CD14-positive monocyte (primary cell): ENCODE results near the gene SCFD1. TPM values are rescaled to one million over a fixed set of nuclear protein-coding genes. Genes with fewer than 3 reads are reported as not detected.

Experiments used
- DNase-seq, 3 donors: peaks; one replicate each; pipeline ENCODE4 v3.0.0-alpha.2; 2011 to 2022
- H2AFZ ChIP-seq: 2 replicates; pipeline ENCODE4 v1.6.0; 2012; ENCODE audit warnings: mild to moderate bottlenecking, low read depth, low read length, inconsistent platforms; ENCODE audit not compliant: insufficient read depth, poor library complexity, severe bottlenecking
- H3K27ac ChIP-seq, 2 donors: 1 replicate in 1 of 2; 2 replicates in 1 of 2; pipeline ENCODE4 v1.5.1; 2012 to 2013; ENCODE audit warnings: low read length in 2 of 2, control low read depth in 1 of 2, inconsistent platforms in 1 of 2, low read depth in 1 of 2, mild to moderate bottlenecking in 1 of 2
- H3K27me3 ChIP-seq, 2 donors: one replicate each; pipeline versions ENCODE4 v1.6.0 to v1.6.1; 2011 to 2013; ENCODE audit warnings: low read length in 2 of 2; ENCODE audit not compliant: control insufficient read depth in 2 of 2, insufficient read depth in 2 of 2
- H3K36me3 ChIP-seq, 2 donors: replicated peaks in 1 of 2; 1 replicate in 1 of 2; 2 replicates in 1 of 2; pipeline versions ENCODE4 v1.5.1 to v1.6.1; 2012 to 2013; ENCODE audit warnings: low read length in 2 of 2, control low read depth in 1 of 2, inconsistent platforms in 1 of 2, mild to moderate bottlenecking in 1 of 2; ENCODE audit not compliant: insufficient read depth in 2 of 2, control insufficient read depth in 1 of 2
- H3K4me1 ChIP-seq, 2 donors: 1 replicate in 1 of 2; 2 replicates in 1 of 2; pipeline versions ENCODE4 v1.5.1 to v1.6.1; 2012 to 2013; ENCODE audit warnings: low read length in 2 of 2, control low read depth in 1 of 2, inconsistent platforms in 1 of 2, mild to moderate bottlenecking in 1 of 2, moderate library complexity in 1 of 2; ENCODE audit not compliant: insufficient read depth in 2 of 2, control insufficient read depth in 1 of 2
- H3K4me2 ChIP-seq: replicated peaks from 2 replicates; pipeline ENCODE3; 2012; ENCODE audit warnings: low read length, moderate library complexity, mild to moderate bottlenecking; ENCODE audit not compliant: poor library complexity, severe bottlenecking; ENCODE audit errors: extremely low read depth
- H3K4me3 ChIP-seq, 3 experiments: fragments of 200-600 bp in 1 of 3; sonication (generic) in 1 of 3; replicated peaks in 1 of 3; 1 replicate in 2 of 3; 2 replicates in 1 of 3; pipeline ENCODE4 v1.5.1; 2011 to 2013; ENCODE audit warnings: low read length in 3 of 3, mild to moderate bottlenecking in 3 of 3, control low read depth in 2 of 3, low read depth in 2 of 3, inconsistent platforms in 1 of 3, moderate library complexity in 1 of 3
- H3K79me2 ChIP-seq: 2 replicates; pipeline ENCODE4 v1.6.0; 2012; ENCODE audit warnings: mild to moderate bottlenecking, control low read depth, inconsistent platforms, low read length, moderate library complexity; ENCODE audit not compliant: insufficient read depth
- H3K9ac ChIP-seq: 2 replicates; pipeline ENCODE4 v1.6.0; 2017; ENCODE audit warnings: low read length, mild to moderate bottlenecking; ENCODE audit not compliant: insufficient read depth, poor library complexity, severe bottlenecking
- H3K9me3 ChIP-seq, 2 donors: replicated peaks in 1 of 2; 1 replicate in 1 of 2; 2 replicates in 1 of 2; pipeline versions ENCODE4 v1.5.1 to v1.6.1; 2012 to 2013; ENCODE audit warnings: low read length in 2 of 2, control low read depth in 1 of 2; ENCODE audit not compliant: control insufficient read depth in 1 of 2, insufficient read depth in 1 of 2
- H4K20me1 ChIP-seq: 2 replicates; pipeline ENCODE4 v1.6.0; 2012; ENCODE audit warnings: mild to moderate bottlenecking, low read length, control low read depth, moderate library complexity; ENCODE audit not compliant: insufficient read depth
- H3K27ac Mint-ChIP-seq, 7 donors: one replicate each; pipeline ENCODE4 v1.8.0; 2020; ENCODE audit warnings: mild to moderate bottlenecking in 7 of 7, mixed read lengths in 7 of 7, moderate library complexity in 6 of 7, inconsistent platforms in 2 of 7
- H3K27me3 Mint-ChIP-seq, 3 donors: one replicate each; pipeline ENCODE4 v1.8.0; 2021 to 2022; ENCODE audit warnings: low read depth in 3 of 3, mild to moderate bottlenecking in 3 of 3, mixed read lengths in 3 of 3, moderate library complexity in 3 of 3, inconsistent platforms in 1 of 3
- H3K36me3 Mint-ChIP-seq, 2 donors: one replicate each; pipeline ENCODE4 v1.8.0; 2020; ENCODE audit warnings: mixed read lengths in 2 of 2, inconsistent platforms in 1 of 2, mild to moderate bottlenecking in 1 of 2
- H3K4me1 Mint-ChIP-seq: one replicate; pipeline ENCODE4 v1.8.0; 2020; ENCODE audit warnings: mild to moderate bottlenecking, mixed read lengths
- H3K4me3 Mint-ChIP-seq, 2 donors: one replicate each; pipeline ENCODE4 v1.8.0; 2020; ENCODE audit warnings: mild to moderate bottlenecking in 2 of 2, mixed read lengths in 2 of 2, moderate library complexity in 1 of 2
- H3K9me3 Mint-ChIP-seq, 7 donors: one replicate each; pipeline ENCODE4 v1.8.0; 2020 to 2022; ENCODE audit warnings: mixed read lengths in 7 of 7, mild to moderate bottlenecking in 6 of 7, moderate library complexity in 6 of 7, inconsistent platforms in 2 of 7
- WGBS: methylation state at CpG from one replicate; pipeline ENCODE4 v1.1.5; 2013; ENCODE audit warnings: missing lambda C conversion rate; ENCODE audit not compliant: insufficient coverage; 5-methylcytosine and 5-hydroxymethylcytosine counted together
- intact Hi-C, 2 donors: fragments of 100-400 bp; cut with micrococcal nuclease; formaldehyde crosslinking; loops; one replicate each; pipeline versions ENCODE4 v1.15.0 to v1.15.1; 2023
- polyA plus RNA-seq, 3 donors: library from polyadenylated mRNA; depleted of rRNA in 1 of 3; unstranded in 2 of 3; stranded (reverse) in 1 of 3; fragments of 300-500 nt in 2 of 3; fragments of >200 nt in 1 of 3; fragmentation: Illumina TruSeq in 2 of 3; gene quantifications; 1 replicate in 2 of 3; 2 replicates in 1 of 3; pipeline ENCODE4 v1.2.3, GENCODE V29; 2012 to 2021
- TF ChIP-seq, protein P1 (sequence below): fragments of 200-600 bp; IDR thresholded peaks from one replicate; pipeline ENCODE4 v1.8.0; 2022; ENCODE audit warnings: antibody characterized with exemption, mild to moderate bottlenecking

Gene SCFD1
- polyA plus RNA-seq, 3 donors = 33.1 to 64.1 (median 44.9) TPM

GRCh38 chr14:30655658-30656057, 33.5 kb downstream of the SCFD1 start:
- Mint-ChIP-seq H3K27ac (no peak overlapping the region), H3K27me3 (peaks cover 0 to 1% (median 0%) of the 10 kb centered on the region in 3 donors), H3K9me3 (no peaks in the 10 kb centered on the region), H3K4me3 (no peak overlapping the region), H3K36me3 (peaks cover 49 to 50% of the 10 kb centered on the region in 2 donors), H3K4me1 (no peaks in the 10 kb centered on the region)
- TF ChIP-seq, protein P1, sequence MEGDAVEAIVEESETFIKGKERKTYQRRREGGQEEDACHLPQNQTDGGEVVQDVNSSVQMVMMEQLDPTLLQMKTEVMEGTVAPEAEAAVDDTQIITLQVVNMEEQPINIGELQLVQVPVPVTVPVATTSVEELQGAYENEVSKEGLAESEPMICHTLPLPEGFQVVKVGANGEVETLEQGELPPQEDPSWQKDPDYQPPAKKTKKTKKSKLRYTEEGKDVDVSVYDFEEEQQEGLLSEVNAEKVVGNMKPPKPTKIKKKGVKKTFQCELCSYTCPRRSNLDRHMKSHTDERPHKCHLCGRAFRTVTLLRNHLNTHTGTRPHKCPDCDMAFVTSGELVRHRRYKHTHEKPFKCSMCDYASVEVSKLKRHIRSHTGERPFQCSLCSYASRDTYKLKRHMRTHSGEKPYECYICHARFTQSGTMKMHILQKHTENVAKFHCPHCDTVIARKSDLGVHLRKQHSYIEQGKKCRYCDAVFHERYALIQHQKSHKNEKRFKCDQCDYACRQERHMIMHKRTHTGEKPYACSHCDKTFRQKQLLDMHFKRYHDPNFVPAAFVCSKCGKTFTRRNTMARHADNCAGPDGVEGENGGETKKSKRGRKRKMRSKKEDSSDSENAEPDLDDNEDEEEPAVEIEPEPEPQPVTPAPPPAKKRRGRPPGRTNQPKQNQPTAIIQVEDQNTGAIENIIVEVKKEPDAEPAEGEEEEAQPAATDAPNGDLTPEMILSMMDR = no peak
- Histone ChIP-seq H2AFZ (no peak overlapping the region), H3K9ac (no peak overlapping the region), H3K4me2 (no peak overlapping the region), H3K4me3 (no peak overlapping the region), H3K4me1 (peaks cover 11 to 14% of the 10 kb centered on the region in 2 donors), H4K20me1 (peaks cover 17% of the 10 kb centered on the region), H3K9me3 (no peaks in the 10 kb centered on the region), H3K36me3 (peaks cover 87 to 96% of the 10 kb centered on the region in 2 donors), H3K27me3 (no peaks in the 10 kb centered on the region), H3K27ac (peak overlapping the region in 1 of 2 donors; percentile 42), H3K79me2 (peaks cover 2% of the 10 kb centered on the region)
- DNase-seq = no peak
- intact Hi-C loops = no loop called here
- 89% methylated on average over 2 of the region's 3 CpGs for WGBS

- Histone ChIP-seq H3K4me1 (peaks cover 11 to 14% of the 10 kb centered on the region in 2 donors), H3K4me2 (no peak overlapping the region), H3K27ac (peak overlapping the region in 1 of 2 donors; percentile 54), H3K36me3 (peaks cover 87 to 96% of the 10 kb centered on the region in 2 donors), H3K27me3 (no peaks in the 10 kb centered on the region), H3K79me2 (peaks cover 2% of the 10 kb centered on the region), H2AFZ (no peak overlapping the region), H3K9me3 (no peaks in the 10 kb centered on the region), H3K9ac (no peak overlapping the region), H3K4me3 (no peak overlapping the region), H4K20me1 (peaks cover 17% of the 10 kb centered on the region)
- WGBS = 65% methylated on average over 8 of the region's 8 CpGs
- Mint-ChIP-seq H3K4me1 (no peaks in the 10 kb centered on the region), H3K36me3 (peaks cover 50 to 52% of the 10 kb centered on the region in 2 donors), H3K4me3 (no peak overlapping the region), H3K27me3 (peaks cover 0 to 1% (median 0%) of the 10 kb centered on the region in 3 donors), H3K9me3 (no peaks in the 10 kb centered on the region), H3K27ac (no peak overlapping the region)
- peak; percentile 12 to 44 (median 32) for DNase-seq
- intact Hi-C loops = no loop called here
- TF ChIP-seq, protein P1 = peak; percentile 81
Observed at GRCh38 chr14:30656190-30656632, 34.1 kb downstream of the SCFD1 start.
